Thoracic aorta (tissue), 2 donors: ENCODE data around the gene NRP2. TPM values are rescaled to one million over a fixed set of nuclear protein-coding genes. Genes with fewer than 3 reads are reported as not detected.

Experiments used
- ATAC-seq: fragments of 150-250 bp; one replicate; pipeline ENCODE4 v1.8.0; 2017; ENCODE audit warnings: low read depth; ENCODE audit not compliant: insufficient number of reproducible peaks, low FRiP score
- DNase-seq: peaks from one replicate; pipeline ENCODE4 v3.0.0-alpha.2; 2020; ENCODE audit warnings: low spot score
- H3K27ac ChIP-seq, 2 donors: fragments of 200-600 bp; sonication (generic); 1 replicate in 1 of 2; 2 replicates in 1 of 2; pipeline ENCODE4 v1.5.1; 2016; ENCODE audit warnings: mild to moderate bottlenecking in 2 of 2, moderate library complexity in 2 of 2
- H3K27me3 ChIP-seq: fragments of 200-600 bp; sonication (generic); replicated peaks from 2 replicates; pipeline ENCODE4 v1.6.0; 2016; ENCODE audit warnings: mild to moderate bottlenecking; ENCODE audit not compliant: insufficient read depth
- H3K36me3 ChIP-seq: fragments of 200-600 bp; sonication (generic); one replicate; pipeline ENCODE4 v1.5.1; 2016
- H3K4me1 ChIP-seq, 2 donors: fragments of 200-600 bp; sonication (generic); 1 replicate in 1 of 2; 2 replicates in 1 of 2; pipeline versions ENCODE4 v1.5.1 to v1.6.0; 2016; ENCODE audit warnings: low read depth in 2 of 2, mild to moderate bottlenecking in 1 of 2; ENCODE audit not compliant: control insufficient read depth in 1 of 2
- H3K4me3 ChIP-seq: fragments of 200-600 bp; sonication (generic); 2 replicates; pipeline ENCODE4 v1.5.1; 2016; ENCODE audit warnings: mild to moderate bottlenecking
- H3K9me3 ChIP-seq: fragments of 200-600 bp; sonication (generic); 2 replicates; pipeline ENCODE4 v1.5.1; 2016
- CTCF ChIP-seq: fragments of 200-600 bp; sonication (generic); IDR thresholded peaks from one replicate; pipeline ENCODE4 v1.5.1; 2019; ENCODE audit warnings: antibody characterized with exemption
- total RNA-seq, 2 donors: library from RNA; depleted of rRNA; stranded (reverse); fragments of >200 nt; gene quantifications; one replicate each; pipeline versions ENCODE4 v1.1.0 to v1.2.3, GENCODE V29; 2016

Gene NRP2
- total RNA-seq, 2 donors from 2014 or later: 73.5 to 75.1 TPM

GRCh38 chr2:205694256-205694655 is 12.0 kb downstream of the NRP2 start:
- no peak for TF ChIP-seq CTCF
- ATAC-seq (no peak), DNase-seq (no peak)
- no peak overlapping the region for H3K27ac ChIP-seq
- H3K4me1 ChIP-seq: peaks cover 0 to 4% of the 10 kb centered on the region in 2 donors
- no peaks in the 10 kb centered on the region for H3K27me3 ChIP-seq
- H3K36me3 ChIP-seq: no peaks in the 10 kb centered on the region
- no peak overlapping the region for H3K4me3 ChIP-seq
- H3K9me3 ChIP-seq: no peaks in the 10 kb centered on the region

- Histone ChIP-seq H3K9me3 (no peaks in the 10 kb centered on the region), H3K27me3 (no peaks in the 10 kb centered on the region), H3K36me3 (no peaks in the 10 kb centered on the region), H3K4me1 (peaks cover 7 to 11% of the 10 kb centered on the region in 2 donors), H3K27ac (no peak overlapping the region), H3K4me3 (no peak overlapping the region)
- no peak for DNase-seq
- no peak for TF ChIP-seq CTCF
- no peak for ATAC-seq
Measured at GRCh38 chr2:205695460-205695991, 13.2 kb downstream of the NRP2 start.

- no peak overlapping the region for H3K4me3 ChIP-seq
- no peaks in the 10 kb centered on the region for H3K27me3 ChIP-seq
- no peak overlapping the region for H3K27ac ChIP-seq
- no peak for TF ChIP-seq CTCF
- H3K4me1 ChIP-seq: peaks cover 7 to 20% of the 10 kb centered on the region in 2 donors
- no peaks in the 10 kb centered on the region for H3K9me3 ChIP-seq
- no peaks in the 10 kb centered on the region for H3K36me3 ChIP-seq
- no peak for DNase-seq
- no peak for ATAC-seq
Measured at GRCh38 chr2:205696331-205696926, 14.1 kb downstream of the NRP2 start.

GRCh38 chr2:205696927-205697441 is 14.7 kb downstream of the NRP2 start:
- H3K27ac ChIP-seq: no peak overlapping the region
- no peak for DNase-seq
- H3K4me1 ChIP-seq: peaks cover 12 to 25% of the 10 kb centered on the region in 2 donors
- no peaks in the 10 kb centered on the region for H3K9me3 ChIP-seq
- no peak overlapping the region for H3K4me3 ChIP-seq
- ATAC-seq: no peak
- no peaks in the 10 kb centered on the region for H3K27me3 ChIP-seq
- H3K36me3 ChIP-seq: no peaks in the 10 kb centered on the region
- TF ChIP-seq CTCF: no peak

GRCh38 chr2:205698286-205699268 is 16.3 kb downstream of the NRP2 start:
- ATAC-seq: no peak
- H3K27me3 ChIP-seq: no peaks in the 10 kb centered on the region
- no peak for DNase-seq
- no peaks in the 10 kb centered on the region for H3K36me3 ChIP-seq
- TF ChIP-seq CTCF: no peak
- peaks cover 13 to 41% of the 10 kb centered on the region in 2 donors for H3K4me1 ChIP-seq
- peak overlapping the region in 1 of 2 donors; percentile 52 for H3K27ac ChIP-seq
- H3K9me3 ChIP-seq: no peaks in the 10 kb centered on the region
- H3K4me3 ChIP-seq: no peak overlapping the region
